Thyroid gland (tissue), 4 donors: ENCODE data around the gene DOCK1. TPM values are rescaled to one million over a fixed set of nuclear protein-coding genes. Genes with fewer than 3 reads are reported as not detected.

Source experiments
- DNase-seq, 2 donors: peaks; one replicate each; pipeline ENCODE4 v3.0.0-alpha.2; 2019
- H3K27ac ChIP-seq, 3 donors: fragments of 200-600 bp; sonication (generic); 1 replicate in 2 of 3; 2 replicates in 1 of 3; pipeline ENCODE4 v1.5.1; 2016 to 2019; ENCODE audit warnings: mild to moderate bottlenecking in 1 of 3, moderate library complexity in 1 of 3
- H3K27me3 ChIP-seq: fragments of 200-600 bp; sonication (generic); one replicate; pipeline ENCODE4 v1.5.1; 2019
- H3K36me3 ChIP-seq, 2 donors: fragments of 200-600 bp; sonication (generic); one replicate each; pipeline ENCODE4 v1.5.1; 2016 to 2019
- H3K4me1 ChIP-seq, 2 donors: fragments of 200-600 bp; sonication (generic); one replicate each; pipeline ENCODE4 v1.5.1; 2017 to 2019
- H3K4me3 ChIP-seq, 3 donors: fragments of 200-600 bp; sonication (generic); replicated peaks in 1 of 3; 1 replicate in 2 of 3; 2 replicates in 1 of 3; pipeline ENCODE4 v1.5.1; 2016; ENCODE audit warnings: mild to moderate bottlenecking in 1 of 3
- H3K9me3 ChIP-seq: fragments of 200-600 bp; sonication (generic); one replicate; pipeline ENCODE4 v1.5.1; 2017
- CTCF ChIP-seq, 6 experiments: fragments of 200-600 bp in 3 of 6; fragments of 450-650 bp in 3 of 6; sonication (generic) in 3 of 6; IDR thresholded peaks; one replicate each; pipeline ENCODE4 v1.5.1; 2016 to 2019; ENCODE audit warnings: antibody characterized with exemption in 6 of 6, mild to moderate bottlenecking in 2 of 6, inconsistent platforms in 1 of 6, moderate library complexity in 1 of 6
- POLR2A ChIP-seq, 2 donors: fragments of 450-650 bp; IDR thresholded peaks; one replicate each; pipeline ENCODE4 v1.6.1; 2017; ENCODE audit warnings: antibody characterized with exemption in 2 of 2, mild to moderate bottlenecking in 2 of 2, moderate library complexity in 1 of 2
- WGBS, 2 donors: methylation state at CpG; one replicate each; pipeline ENCODE4 v1.1.5; 2017; 5-methylcytosine and 5-hydroxymethylcytosine counted together
- intact Hi-C: fragments of 100-400 bp; cut with DNase I; formaldehyde crosslinking; loops from one replicate; pipeline ENCODE4 v1.15.1; 2023
- total RNA-seq, 4 donors: library from RNA; depleted of rRNA; stranded (reverse); fragments of >200 nt; gene quantifications; one replicate each; pipeline ENCODE4 v1.2.3, GENCODE V29; 2016

The DOCK1 gene
- total RNA-seq, 4 donors from 2014 or later = 89.7 to 217 (median 112) TPM

DNA sequence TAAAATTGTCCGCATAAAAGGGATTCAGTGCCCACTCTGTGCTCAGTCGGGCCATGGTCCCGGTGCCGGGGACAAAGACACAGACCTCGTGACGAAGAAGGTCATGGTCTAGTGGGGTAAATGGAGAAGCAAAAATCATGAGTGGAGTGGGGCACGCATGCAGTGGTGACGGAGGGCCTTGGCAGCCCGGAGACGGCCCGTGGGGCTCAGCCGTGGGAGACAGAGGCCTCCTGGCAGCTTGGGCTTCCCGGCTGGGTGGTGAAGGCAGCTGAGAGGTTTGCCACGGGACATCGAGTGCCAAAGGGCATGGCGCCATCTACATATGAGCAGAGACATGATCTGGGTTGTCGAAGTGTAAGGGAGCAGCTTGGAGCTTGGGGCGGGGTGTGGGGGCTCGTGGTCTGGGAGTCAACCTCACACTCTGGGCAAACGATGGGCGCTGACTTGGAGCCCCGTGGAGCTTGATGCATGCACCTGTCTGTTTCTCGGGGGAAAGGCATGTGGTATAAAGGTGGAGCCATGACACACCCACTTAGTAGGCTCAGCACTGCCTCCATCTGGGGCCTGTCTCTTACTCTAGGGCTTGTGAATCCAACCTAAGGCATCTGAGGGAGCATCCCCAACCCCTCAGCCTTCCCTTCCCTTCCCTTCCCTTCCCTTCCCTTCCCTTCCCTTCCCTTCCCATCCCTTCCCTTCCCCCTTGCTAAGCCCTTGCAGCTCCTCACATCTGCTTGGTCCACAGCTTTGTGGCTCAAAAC, 442.2 kb downstream of the DOCK1 start:
- 94 to 97% methylated on average over 17 to 23 of the region's 23 CpGs for WGBS, 2 donors
- no peak overlapping the region for H3K27ac ChIP-seq
- H3K4me1 ChIP-seq = no peaks in the 10 kb centered on the region
- no peaks in the 10 kb centered on the region for H3K27me3 ChIP-seq
- H3K4me3 ChIP-seq = no peak overlapping the region
- DNase-seq = no peak
- intact Hi-C loops = no loop called here
- no peaks in the 10 kb centered on the region for H3K9me3 ChIP-seq
- no peak for TF ChIP-seq POLR2A (IDR thresholded peaks at IDR 0.05)
- peaks cover 8 to 14% of the 10 kb centered on the region in 2 donors for H3K36me3 ChIP-seq

GRCh38 chr10:127349737-127350136, 444.5 kb downstream of the DOCK1 start:
- Histone ChIP-seq H3K4me1 (no peaks in the 10 kb centered on the region), H3K36me3 (peaks cover 8 to 14% of the 10 kb centered on the region in 2 donors), H3K27ac (no peak overlapping the region), H3K4me3 (no peak overlapping the region), H3K27me3 (no peaks in the 10 kb centered on the region), H3K9me3 (no peaks in the 10 kb centered on the region)
- 96 to 100% methylated on average over 3 of the region's 3 CpGs for WGBS, 2 donors
- intact Hi-C loops = no loop called here
- TF ChIP-seq CTCF (IDR thresholded peaks at IDR 0.05) (no peak), POLR2A (IDR thresholded peaks at IDR 0.05) (no peak)
- no peak for DNase-seq

GRCh38 chr10:127351542-127351941, 446.3 kb downstream of the DOCK1 start:
- 92 to 96% methylated on average over 4 of the region's 4 CpGs for WGBS, 2 donors
- no peak overlapping the region for H3K27ac ChIP-seq

DNA sequence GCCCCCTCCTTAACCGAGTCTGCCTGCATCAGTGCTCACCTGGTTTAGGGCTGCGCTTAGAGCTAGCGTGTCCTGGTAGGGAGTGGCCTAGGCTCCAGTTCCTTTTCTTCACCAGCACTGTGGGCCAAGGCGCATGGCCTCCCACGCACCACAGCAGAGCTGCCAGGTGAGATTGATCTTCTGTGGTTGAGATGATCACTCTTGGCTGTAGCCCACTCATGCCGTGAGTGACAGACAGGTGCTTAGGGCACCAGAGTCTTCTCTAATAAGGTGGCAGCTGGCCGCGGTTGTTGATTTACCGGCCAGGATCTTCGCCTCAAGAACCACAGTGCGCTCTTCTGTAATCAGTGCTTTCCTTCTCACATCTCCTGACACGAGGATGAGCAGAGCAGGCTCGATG, 448.3 kb downstream of the DOCK1 start:
- 83 to 91% methylated on average over 13 of the region's 13 CpGs for WGBS, 2 donors
- H3K4me3 ChIP-seq = no peak overlapping the region
- intact Hi-C loops = no loop called here

More at GRCh38 chr10:127351542-127351941, 446.3 kb downstream of the DOCK1 start:
- Histone ChIP-seq H3K4me1 (no peaks in the 10 kb centered on the region), H3K36me3 (peaks cover under 1 to 5% of the 10 kb centered on the region in 2 donors), H3K9me3 (no peaks in the 10 kb centered on the region), H3K27me3 (no peaks in the 10 kb centered on the region), H3K4me3 (no peak overlapping the region)
- TF ChIP-seq POLR2A (IDR thresholded peaks at IDR 0.05) (no peak), CTCF (IDR thresholded peaks at IDR 0.05) (no peak)
- DNase-seq = no peak
- intact Hi-C loops = no loop called here

DNA sequence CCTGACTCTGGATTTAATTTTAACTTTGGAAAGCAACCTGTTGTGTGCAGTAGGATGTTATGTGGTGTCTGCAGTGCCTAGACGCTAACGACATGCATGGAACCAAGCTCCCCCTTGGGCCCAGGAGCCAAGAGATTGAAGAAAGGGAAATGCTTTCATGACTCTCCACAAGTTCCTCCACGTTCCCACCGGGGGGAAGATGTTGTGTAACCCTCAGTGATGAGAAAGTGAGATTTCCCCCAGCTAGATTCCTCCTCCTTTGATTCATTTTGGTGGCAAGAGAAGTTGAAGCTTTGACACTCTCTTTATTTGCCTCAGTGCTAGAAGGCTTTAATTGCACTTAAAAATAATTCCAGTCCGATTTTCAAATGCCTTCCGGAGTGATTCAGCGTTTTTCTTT, 449.0 kb downstream of the DOCK1 start:
- no peak overlapping the region for H3K27ac ChIP-seq
- no peaks in the 10 kb centered on the region for H3K27me3 ChIP-seq
- no peaks in the 10 kb centered on the region for H3K9me3 ChIP-seq
- intact Hi-C loops = no loop called here
- peaks cover 0 to 5% of the 10 kb centered on the region in 2 donors for H3K36me3 ChIP-seq
- no peak for DNase-seq
- TF ChIP-seq POLR2A (IDR thresholded peaks at IDR 0.05) = no peak
- TF ChIP-seq CTCF (IDR thresholded peaks at IDR 0.05) = no peak
- 69 to 73% methylated on average over 7 of the region's 7 CpGs for WGBS, 2 donors
- H3K4me1 ChIP-seq = no peaks in the 10 kb centered on the region
- no peak overlapping the region for H3K4me3 ChIP-seq

More for the DNA sequence above, 448.3 kb downstream of the DOCK1 start:
- Histone ChIP-seq H3K27ac (no peak overlapping the region), H3K27me3 (no peaks in the 10 kb centered on the region), H3K36me3 (peaks cover 0 to 5% of the 10 kb centered on the region in 2 donors), H3K9me3 (no peaks in the 10 kb centered on the region), H3K4me1 (no peaks in the 10 kb centered on the region)
- DNase-seq = no peak
- TF ChIP-seq CTCF (IDR thresholded peaks at IDR 0.05) (no peak), POLR2A (IDR thresholded peaks at IDR 0.05) (no peak)
